HG03066 (cell line): ENCODE results near the gene ARID1B.

ENCODE experiments used
- ATAC-seq: cut with Tn5 transposase; IDR thresholded peaks from one replicate; pipeline ENCODE4 v1.9.1; 2021; ENCODE audit warnings: low read depth; ENCODE audit not compliant: unreplicated experiment

The ARID1B gene

DNA sequence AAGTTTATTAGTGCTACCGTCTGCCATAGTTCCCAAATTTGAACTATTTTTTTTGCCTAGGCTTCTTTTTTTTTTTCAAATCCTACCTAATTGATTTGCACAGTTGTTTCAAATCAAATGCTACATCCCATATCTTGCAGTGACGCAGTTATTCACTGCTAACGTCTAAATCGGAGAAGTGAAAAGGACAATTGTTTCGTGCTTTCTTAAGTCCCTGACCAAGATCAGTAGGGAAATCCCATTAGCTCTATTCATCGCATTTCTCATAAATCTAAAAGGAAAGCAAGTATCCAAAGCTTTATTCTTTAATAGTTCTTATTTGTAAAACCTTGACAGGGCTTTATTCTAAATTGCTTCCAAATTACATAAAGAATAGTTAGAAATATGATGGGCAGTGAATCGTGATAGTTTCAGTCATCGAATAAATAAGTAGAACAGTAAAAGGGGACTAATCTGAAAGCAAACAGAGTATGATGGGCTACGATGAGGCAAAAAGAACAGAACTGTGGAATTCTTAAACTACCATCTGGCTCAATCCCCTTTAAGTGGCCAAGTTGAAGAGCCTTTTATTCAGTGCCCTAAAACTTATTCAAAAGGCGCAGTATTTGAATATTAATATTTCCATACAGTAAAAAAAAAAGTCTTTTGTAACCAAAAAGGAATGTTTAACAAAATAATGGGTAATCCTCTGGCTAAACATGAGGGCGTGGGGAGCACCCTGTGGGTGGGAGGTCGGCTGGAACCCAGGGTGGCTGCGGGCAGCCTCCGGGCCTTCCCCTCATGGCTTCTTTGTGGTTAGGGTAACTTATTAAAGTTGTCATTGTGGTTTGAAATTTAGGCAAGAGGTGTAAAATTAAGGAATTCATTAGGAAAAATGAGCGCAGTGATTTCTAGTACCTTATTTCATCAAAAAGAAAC is 3.0 kb upstream of the ARID1B start:
- ATAC-seq: no peak

DNA sequence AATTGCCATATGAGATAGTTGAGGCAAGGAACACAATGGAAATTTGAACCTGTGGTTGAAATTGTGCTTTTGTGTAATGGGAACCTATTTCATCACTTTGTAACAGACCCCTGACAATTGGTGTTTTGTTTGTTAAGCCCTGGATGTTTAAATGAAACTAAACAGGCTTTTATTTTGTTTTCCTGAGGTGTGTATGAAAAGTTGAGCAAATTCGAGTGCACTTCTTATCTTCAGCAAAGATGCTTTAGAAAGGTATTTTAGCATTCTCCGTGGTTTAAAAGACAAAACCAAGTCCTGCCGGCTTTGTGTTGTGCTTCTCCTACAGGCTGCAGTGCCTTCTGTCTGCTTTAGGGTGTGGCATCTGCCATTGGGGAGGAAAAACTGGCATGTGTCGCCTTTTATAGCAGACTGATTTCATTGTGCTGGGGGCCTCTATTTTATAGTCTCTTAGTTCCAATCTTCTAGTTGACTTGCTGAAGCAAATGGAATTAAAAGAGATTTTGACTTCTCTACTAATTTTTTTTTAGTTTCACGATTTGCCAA is 2.2 kb upstream of the ARID1B start:
- no peak for ATAC-seq

DNA sequence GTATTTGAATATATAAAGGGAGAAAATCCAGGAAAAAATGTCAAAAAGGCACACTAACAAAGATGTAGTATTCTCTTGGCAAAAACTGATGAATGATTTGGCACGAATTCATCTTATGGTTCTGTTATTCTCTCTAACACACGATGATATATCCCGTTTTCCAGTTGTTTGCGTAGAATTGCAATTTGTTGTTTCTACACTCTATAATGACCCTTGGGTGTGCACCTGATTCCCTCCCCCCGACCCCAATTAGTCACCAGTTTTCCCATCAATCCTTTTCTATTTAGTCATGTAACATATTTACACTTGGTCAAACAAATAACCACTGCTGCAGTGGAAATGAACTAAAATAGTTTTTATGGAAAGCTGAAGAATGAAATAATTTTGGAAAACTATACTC is 1.5 kb upstream of the ARID1B start:
- ATAC-seq: no peak

DNA sequence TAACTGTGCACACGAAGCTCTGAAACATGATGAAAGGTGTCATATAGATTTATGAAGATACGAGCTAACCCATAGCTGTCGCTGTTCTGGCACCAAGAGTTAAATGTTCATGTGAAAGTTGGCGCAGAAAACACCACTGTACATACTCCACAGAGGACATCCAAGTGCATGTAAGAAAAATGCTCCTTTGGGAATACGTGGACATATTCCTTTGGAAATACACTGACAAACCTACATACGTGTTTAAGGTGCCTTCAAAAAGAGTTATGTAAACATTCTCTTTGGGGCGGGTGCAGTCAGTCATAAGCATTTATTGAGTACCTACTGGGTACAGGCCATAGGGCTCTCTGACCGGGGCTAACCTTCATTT is 723 bp upstream of the ARID1B start:
- ATAC-seq: no peak

DNA sequence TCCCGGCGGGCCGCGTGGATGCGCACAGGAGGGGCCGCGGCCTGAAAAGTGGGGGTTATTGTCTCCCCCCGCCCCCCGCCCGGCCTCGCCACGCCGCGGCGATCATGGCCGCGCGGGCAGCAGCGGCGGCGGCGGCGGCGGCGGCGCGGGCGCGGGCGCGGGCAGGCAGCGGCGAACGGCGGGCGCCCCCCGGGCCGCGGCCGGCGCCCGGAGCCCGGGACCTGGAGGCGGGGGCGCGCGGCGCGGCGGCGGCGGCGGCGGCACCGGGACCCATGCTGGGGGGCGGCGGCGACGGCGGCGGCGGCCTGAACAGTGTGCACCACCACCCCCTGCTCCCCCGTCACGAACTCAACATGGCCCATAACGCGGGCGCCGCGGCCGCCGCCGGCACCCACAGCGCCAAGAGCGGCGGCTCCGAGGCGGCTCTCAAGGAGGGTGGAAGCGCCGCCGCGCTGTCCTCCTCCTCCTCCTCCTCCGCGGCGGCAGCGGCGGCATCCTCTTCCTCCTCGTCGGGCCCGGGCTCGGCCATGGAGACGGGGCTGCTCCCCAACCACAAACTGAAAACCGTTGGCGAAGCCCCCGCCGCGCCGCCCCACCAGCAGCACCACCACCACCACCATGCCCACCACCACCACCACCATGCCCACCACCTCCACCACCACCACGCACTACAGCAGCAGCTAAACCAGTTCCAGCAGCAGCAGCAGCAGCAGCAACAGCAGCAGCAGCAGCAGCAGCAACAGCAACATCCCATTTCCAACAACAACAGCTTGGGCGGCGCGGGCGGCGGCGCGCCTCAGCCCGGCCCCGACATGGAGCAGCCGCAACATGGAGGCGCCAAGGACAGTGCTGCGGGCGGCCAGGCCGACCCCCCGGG is 637 bp downstream of the ARID1B start:
- peak; percentile 2 for ATAC-seq

DNA sequence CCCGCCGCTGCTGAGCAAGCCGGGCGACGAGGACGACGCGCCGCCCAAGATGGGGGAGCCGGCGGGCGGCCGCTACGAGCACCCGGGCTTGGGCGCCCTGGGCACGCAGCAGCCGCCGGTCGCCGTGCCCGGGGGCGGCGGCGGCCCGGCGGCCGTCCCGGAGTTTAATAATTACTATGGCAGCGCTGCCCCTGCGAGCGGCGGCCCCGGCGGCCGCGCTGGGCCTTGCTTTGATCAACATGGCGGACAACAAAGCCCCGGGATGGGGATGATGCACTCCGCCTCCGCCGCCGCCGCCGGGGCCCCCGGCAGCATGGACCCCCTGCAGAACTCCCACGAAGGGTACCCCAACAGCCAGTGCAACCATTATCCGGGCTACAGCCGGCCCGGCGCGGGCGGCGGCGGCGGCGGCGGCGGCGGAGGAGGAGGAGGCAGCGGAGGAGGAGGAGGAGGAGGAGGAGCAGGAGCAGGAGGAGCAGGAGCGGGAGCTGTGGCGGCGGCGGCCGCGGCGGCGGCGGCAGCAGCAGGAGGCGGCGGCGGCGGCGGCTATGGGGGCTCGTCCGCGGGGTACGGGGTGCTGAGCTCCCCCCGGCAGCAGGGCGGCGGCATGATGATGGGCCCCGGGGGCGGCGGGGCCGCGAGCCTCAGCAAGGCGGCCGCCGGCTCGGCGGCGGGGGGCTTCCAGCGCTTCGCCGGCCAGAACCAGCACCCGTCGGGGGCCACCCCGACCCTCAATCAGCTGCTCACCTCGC is 1.5 kb downstream of the ARID1B start:
- ATAC-seq: no peak

DNA sequence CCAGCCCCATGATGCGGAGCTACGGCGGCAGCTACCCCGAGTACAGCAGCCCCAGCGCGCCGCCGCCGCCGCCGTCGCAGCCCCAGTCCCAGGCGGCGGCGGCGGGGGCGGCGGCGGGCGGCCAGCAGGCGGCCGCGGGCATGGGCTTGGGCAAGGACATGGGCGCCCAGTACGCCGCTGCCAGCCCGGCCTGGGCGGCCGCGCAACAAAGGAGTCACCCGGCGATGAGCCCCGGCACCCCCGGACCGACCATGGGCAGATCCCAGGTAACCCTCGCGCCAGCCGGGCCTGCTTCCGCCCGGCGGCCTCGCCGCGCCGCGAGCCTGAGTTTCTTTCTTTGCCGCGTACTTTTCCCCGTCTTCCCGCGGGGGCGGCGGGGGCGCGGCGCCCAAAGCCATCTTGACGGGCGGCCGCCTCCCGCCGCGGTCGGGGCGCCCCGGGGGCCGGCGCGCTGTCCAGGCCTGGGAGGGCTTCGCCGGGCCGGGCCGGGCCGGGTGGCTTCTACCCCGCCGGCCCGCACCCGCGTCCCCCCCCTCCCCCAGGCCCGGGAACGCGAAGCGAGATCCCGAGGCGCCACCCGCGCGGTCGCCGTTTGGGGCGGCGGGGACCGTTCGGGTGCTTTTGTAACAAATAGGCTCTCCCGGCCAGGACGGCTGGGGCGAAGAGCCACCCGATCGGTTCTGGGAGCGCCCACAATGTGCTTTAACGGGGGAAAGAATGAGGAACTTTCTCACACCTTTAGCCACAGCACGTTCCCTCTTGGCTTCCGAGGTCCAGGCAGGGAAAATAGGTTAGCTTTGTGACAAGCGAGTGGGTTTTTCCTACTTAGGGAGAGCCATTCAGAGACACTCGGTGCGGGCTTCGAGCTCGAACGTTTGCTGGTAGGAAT is 2.3 kb downstream of the ARID1B start:
- no peak for ATAC-seq

DNA sequence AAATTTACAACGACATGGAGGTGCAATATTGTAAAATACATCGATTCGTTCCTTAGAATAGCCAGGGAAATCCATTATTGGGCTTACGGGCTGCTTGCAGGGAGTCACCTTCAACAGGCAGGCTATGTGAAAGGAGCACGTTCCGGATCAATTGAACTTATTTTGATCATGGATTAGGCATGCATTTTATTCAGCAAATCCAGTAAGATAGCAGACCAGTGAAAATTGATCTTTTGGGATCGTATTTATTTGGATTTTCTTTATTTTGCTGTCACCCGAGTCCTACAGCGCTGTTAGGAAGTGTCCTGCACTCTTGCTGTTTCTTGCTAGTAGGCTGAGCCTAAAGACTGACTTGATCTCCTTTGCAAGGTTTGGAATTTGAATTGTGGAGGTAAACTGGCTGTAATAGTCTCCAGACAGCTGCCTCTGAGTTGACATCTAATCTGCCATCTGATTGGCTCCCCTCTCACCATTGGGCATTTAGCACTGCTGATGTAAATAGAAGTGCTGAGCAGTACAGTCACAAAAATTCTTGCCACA is 3.0 kb downstream of the ARID1B start:
- ATAC-seq: peak; percentile 54

DNA sequence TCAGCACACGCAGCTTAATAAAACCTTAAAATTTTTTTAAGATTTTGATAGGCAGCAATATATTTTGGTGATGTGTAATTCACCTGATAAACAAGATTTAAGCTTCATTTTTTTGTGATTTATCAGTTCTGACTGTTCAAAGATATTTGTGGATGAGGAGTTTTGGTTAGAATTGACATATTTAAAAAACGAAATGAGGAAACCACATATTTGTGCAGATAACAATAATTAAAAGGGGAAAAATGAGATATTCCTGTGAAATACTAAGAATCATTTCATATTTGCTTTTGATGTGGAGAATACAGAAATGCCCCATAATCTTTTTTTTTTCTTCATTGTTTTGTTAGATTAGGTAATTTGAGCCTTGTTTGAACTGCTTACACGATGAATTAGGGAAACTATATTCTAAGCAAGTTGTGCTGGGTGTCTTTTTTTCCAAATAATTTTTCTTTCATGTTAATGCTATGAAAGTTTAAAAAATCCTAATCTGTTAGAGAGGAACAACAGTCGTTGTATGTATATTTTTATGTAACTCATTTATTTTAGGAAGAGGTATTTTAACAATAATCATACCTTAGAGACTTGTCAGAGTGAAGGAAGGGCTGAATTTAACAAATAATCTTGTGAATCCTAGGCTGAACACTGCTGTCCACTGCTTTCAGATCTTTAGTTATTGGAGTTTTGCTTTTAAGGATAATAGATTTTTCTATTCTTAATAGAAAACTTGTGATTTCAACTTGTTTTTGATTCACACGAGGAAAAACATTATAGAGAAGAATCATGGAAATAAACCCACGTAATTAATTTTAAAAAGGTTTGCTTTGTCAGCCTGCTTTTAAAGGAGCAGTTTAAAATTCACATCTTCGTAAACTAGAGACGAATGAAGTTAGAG is 4.0 kb downstream of the ARID1B start:
- ATAC-seq: no peak

DNA sequence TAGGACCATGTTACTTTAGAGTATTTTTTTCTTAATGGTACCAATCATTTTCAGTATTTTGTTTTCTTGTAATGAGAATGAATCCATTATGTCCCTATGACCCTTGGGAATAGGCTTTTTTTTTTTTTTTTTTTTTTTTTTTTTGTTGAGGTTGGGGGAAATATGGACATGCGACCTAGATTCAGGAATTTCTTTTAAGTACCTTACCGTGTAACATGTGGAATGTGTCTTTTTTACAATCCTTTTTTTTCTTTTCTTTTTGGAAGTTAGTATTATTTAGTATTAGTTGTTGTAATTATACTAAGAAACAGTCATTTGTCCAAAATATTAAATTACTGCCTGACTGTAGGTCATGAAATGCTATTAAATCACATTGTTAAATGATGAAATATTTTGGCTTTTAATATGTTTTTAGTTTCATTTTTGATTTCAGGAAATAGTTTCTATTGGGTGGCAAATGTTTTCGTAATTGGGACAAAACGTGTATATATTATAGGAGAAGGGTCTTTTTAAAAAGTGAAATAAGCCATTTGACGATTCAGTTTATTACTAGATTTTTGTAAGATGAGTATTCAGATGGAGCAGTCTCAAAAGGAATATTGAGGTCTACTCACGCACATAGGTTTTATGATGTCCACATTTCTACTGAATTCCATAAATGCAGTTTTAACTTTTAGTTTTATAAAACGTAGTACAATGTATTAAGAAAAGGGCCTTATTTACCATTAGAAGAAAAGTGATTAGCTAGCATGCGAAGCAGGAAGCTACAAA is 4.9 kb downstream of the ARID1B start:
- no peak for ATAC-seq

DNA sequence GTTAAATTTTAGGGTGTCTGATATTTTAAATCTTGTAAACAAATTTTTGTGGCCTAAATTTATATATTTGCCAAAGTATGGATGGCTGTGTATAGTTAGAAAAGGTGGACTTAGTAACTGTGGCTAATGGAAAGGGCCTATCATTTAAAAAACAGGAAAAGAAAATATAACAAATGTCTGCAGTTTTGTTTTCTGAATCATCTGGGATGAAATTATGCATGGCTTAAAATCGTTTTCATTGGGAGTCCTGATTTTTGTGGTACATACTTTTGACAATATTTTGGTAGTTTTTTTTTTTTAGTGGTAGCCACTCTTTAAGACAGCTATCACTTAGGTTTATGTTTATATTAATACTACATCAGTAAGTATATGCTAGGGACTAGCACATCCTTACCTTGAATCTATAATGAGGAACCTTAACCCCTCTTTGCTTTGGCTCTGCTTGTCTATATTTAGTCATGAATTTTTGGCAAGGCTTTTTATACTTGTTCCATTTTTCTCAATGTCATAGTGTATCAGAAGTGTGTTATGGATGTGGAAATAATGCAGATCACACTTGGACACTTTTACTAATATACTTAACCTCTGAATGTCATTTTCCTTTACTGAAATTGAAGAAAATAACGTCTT is 5.6 kb downstream of the ARID1B start:
- no peak for ATAC-seq

DNA sequence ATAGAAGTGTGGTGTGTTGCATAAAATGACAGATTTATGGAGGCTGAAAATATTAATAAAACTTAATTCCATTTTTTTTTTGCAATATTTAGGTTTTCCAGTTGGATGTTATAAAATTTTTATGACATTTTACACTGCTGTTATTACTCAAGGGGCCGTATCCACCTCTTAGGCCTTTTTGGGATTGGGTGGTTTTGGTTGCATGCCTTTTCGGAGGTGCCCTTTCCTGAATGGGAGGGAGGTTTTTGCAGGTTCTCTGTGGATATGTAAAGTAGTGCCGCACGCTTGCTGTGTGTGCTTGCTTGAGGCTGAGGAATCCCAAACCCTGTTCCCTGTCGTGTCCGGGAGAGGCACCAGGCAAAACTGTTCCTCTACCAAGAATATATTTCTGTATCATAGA is 6.8 kb downstream of the ARID1B start:
- ATAC-seq: no peak

DNA sequence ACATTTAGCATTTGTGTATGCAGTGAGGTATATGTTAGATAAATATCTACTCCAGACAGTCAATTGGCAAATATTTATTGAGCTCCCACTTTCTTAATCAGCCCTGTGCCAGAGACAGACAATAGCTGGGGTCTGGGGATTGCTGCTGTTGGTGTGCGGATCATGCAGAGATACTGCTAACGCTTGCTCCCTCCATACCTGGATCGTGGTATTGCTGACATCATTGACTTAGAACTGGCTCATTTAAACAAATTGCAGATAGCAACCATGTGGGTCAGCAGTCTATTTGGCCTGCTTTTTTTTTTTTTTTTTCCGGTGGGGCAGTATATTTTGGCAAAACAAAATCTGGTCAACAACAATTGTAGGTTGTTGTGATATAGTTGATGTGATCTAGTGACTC is 9.5 kb downstream of the ARID1B start:
- no peak for ATAC-seq

DNA sequence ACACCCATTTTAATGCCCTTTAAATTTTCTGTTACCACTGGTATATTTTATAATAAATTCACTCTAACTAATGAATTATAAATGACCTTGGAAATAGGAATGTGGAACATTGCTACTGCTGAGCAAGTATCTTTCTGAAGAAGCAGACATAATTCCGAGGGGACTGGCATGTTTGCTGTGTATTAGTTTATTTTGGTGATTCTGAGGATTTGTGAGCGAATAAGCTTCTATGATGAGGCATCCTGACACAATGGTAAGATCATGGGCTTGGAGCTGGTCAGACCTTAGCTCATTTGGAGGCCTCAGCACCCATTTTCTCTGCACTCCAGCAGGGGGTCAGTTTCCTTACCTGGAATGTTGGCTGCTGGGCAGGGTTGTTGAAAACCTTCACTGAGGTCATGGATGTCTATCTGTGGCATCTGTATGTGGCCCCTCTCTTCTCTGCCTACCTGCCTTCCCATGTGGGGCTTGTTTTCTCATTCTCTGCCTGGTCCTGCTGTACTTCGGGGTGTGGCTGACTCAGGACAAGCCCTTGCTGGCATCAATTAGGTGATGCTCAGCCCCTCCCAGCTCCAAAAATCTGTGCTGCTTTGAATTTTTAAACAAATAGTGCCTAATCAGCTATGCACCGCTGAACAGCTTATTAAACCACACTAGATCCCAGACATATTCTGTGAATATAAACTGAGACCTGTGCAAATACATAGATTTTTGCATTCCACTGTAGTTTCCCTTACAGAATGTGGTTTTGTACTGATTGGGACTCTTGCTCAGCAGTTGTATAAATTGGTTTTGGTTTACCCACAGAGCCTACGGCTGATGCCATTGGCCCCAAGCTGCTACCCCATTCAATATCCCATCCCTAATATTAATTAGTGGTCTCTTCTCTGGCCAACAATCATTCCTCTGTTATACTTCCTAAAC is 10.7 kb downstream of the ARID1B start:
- ATAC-seq: no peak

DNA sequence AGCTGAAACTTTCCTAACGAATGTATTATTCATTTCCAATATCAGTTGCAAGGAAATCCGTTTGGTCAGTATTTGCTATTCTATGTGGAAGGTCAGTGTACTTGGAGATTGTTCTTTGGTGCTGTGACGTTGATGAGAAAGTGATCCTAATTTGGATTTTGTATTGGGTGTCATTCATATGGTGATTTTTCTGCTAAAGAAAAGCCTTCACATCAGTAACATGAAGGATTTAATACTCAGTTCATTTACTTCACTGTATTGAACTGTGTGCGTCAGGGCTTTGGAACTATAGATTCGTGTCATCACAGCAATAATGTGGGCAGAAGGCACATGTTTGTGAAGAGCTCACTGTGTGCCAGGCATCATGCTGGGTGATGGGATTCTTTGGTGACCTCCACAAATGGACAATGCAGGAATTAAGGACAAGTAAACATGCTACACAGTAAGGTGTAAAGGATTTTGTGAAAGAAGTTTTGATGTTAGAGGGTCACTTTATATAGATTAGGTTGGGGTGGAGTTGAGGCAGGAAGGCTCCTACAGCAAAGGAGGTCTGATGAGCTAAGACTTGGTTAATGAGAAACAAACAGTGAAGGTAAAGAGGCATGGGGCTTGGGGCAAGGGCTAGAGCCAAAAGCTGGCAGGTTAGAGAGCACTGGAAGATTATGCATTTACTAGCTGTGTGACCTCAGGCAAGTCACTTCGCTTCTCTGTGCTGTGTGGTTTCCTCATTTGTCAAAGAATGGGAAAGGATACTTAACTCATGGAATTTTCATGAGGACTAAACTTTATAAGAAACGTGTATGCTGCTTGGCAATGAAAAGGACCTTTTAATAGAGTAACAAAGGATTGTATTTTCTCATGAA is 12.1 kb downstream of the ARID1B start:
- no peak for ATAC-seq
